ENCODE results near the gene TMEM225B.
"Not testable (repeated sequence)": the region's sequence is repeated elsewhere in the genome, so short reads cannot be mapped to it uniquely, and the experiment has no call there.

- TF ChIP-seq, protein P1, sequence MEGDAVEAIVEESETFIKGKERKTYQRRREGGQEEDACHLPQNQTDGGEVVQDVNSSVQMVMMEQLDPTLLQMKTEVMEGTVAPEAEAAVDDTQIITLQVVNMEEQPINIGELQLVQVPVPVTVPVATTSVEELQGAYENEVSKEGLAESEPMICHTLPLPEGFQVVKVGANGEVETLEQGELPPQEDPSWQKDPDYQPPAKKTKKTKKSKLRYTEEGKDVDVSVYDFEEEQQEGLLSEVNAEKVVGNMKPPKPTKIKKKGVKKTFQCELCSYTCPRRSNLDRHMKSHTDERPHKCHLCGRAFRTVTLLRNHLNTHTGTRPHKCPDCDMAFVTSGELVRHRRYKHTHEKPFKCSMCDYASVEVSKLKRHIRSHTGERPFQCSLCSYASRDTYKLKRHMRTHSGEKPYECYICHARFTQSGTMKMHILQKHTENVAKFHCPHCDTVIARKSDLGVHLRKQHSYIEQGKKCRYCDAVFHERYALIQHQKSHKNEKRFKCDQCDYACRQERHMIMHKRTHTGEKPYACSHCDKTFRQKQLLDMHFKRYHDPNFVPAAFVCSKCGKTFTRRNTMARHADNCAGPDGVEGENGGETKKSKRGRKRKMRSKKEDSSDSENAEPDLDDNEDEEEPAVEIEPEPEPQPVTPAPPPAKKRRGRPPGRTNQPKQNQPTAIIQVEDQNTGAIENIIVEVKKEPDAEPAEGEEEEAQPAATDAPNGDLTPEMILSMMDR (IDR thresholded peaks at IDR 0.05; ENCODE audit: low read length) = not testable (repeated sequence)
- TF ChIP-seq EZH2 (IDR thresholded peaks at IDR 0.05; ENCODE audit: borderline replicate concordance, low read length) = not testable (repeated sequence)
These were observed 39.3 kb downstream of the TMEM225B start for GRCh38 chr7:99637414-99637813.

Measured in OCI-LY1 (cell line).